Brain microvascular endothelial cell (primary cell): ENCODE measurements around the gene RBM15.

Experiments used
- DNase-seq: peaks from one replicate; pipeline ENCODE4 v3.0.0-alpha.2; 2020
- H3K27ac ChIP-seq: fragments of 250-450 bp; sonication (Bioruptor Pico); 2 replicates; pipeline ENCODE4 v1.5.1; 2020; ENCODE audit warnings: mild to moderate bottlenecking, moderate library complexity
- H3K27me3 ChIP-seq: fragments of 250-450 bp; sonication (Bioruptor Pico); replicated peaks from 2 replicates; pipeline ENCODE4 v1.5.1; 2020; ENCODE audit warnings: mild to moderate bottlenecking
- H3K36me3 ChIP-seq: fragments of 250-450 bp; sonication (Bioruptor Pico); replicated peaks from 2 replicates; pipeline ENCODE4 v1.5.1; 2020; ENCODE audit warnings: mild to moderate bottlenecking
- H3K4me3 ChIP-seq: 2 replicates; pipeline ENCODE4 v1.5.1; 2011; ENCODE audit warnings: low read depth, mild to moderate bottlenecking, control low read depth, low read length, moderate library complexity
- in situ Hi-C: cut with HindIII; loops from 2 replicates; pipeline ENCODE4 v1.10.0; 2017; ENCODE audit warnings: low sequenced_read_pairs, low pct_ligation_motif_present
- TF ChIP-seq, protein P1 (sequence below): IDR thresholded peaks from 2 replicates; pipeline ENCODE4 v1.5.1; 2011; ENCODE audit warnings: low read depth, mild to moderate bottlenecking, moderate library complexity, low read length, control low read depth, inconsistent platforms; ENCODE audit errors: missing control alignments

The RBM15 gene

DNA sequence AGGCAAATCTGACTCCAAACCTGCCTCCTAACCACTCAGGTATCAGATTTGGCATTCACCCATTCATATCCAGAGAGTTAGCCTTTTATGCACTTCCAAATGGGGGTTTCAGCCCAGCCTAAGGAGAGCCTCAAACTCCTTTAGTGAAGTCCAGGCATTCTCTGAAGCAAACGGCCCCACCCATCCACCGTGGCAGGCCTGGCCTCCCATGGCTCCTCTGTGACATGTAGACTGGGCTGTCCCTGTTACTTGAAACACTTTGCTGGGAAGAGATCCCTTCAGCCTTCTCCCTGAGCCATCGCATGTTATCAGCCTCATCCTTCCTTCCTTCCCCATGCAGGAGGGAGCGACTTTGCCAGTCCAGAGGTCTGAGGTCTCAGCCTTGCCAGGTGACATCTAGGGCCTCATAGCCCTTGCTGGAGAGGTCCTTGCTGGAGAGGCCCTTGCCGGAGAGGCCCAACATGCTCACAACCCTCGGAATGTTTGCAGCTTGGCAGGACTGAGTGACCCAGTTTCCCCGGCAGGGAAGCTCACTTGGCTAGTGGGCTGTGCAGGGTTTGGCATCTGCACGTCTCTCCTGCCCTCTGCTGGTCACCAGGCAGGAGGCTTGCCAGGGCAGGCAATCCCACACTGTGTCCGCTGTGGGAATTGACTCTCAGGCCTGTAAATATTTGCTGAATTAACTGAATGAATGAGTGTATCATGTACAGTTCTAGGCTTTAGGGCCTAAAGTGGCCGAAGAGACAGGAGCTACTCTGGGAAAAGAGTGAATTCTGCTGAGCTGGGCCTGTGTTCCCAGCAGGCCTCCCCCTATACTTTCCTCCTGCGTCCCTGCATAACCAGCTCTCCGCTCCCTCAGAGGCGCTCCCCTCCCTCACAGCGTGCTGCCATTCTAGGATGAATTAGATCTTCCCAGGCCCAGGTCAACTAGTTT, 26.7 kb upstream of the RBM15 start:
- Histone ChIP-seq H3K27me3 (no peaks in the 10 kb centered on the region), H3K36me3 (no peaks in the 10 kb centered on the region), H3K27ac (no peak overlapping the region), H3K4me3 (no peak overlapping the region)
- DNase-seq, result peak; percentile 65
- in situ Hi-C loops, result loop anchor here (25.0 kb wide), 1 partner anchor 100 kb away; the partner anchor contains the start of gene KCNC4
- TF ChIP-seq, protein P1, sequence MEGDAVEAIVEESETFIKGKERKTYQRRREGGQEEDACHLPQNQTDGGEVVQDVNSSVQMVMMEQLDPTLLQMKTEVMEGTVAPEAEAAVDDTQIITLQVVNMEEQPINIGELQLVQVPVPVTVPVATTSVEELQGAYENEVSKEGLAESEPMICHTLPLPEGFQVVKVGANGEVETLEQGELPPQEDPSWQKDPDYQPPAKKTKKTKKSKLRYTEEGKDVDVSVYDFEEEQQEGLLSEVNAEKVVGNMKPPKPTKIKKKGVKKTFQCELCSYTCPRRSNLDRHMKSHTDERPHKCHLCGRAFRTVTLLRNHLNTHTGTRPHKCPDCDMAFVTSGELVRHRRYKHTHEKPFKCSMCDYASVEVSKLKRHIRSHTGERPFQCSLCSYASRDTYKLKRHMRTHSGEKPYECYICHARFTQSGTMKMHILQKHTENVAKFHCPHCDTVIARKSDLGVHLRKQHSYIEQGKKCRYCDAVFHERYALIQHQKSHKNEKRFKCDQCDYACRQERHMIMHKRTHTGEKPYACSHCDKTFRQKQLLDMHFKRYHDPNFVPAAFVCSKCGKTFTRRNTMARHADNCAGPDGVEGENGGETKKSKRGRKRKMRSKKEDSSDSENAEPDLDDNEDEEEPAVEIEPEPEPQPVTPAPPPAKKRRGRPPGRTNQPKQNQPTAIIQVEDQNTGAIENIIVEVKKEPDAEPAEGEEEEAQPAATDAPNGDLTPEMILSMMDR, result peak; percentile 99

DNA sequence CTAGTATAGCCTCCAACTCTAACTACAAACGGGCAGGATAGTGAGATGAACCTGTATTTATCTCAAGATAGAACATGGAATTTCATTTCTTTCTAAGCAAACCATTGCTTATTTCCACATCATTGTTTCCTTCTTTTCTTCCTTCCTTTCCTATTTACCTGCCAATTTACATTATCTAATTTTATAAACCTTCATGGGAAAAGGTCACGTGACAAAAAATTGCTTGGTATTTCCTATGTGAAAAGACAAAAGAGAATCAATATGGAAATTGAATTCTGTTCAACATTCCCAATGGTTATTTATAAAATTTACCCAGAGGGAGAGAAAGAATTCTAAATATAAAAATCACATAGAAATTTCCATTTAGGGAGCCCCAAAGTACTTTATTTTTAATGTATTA, 22.4 kb upstream of the RBM15 start:
- Histone ChIP-seq H3K4me3 (no peak overlapping the region), H3K27me3 (no peaks in the 10 kb centered on the region), H3K27ac (no peak overlapping the region), H3K36me3 (no peaks in the 10 kb centered on the region)
- TF ChIP-seq, protein P1, result no peak
- in situ Hi-C loops, result loop anchor here (25.0 kb wide), 1 partner anchor 104 kb away; the partner anchor contains the start of gene KCNC4
- DNase-seq, result no peak

DNA sequence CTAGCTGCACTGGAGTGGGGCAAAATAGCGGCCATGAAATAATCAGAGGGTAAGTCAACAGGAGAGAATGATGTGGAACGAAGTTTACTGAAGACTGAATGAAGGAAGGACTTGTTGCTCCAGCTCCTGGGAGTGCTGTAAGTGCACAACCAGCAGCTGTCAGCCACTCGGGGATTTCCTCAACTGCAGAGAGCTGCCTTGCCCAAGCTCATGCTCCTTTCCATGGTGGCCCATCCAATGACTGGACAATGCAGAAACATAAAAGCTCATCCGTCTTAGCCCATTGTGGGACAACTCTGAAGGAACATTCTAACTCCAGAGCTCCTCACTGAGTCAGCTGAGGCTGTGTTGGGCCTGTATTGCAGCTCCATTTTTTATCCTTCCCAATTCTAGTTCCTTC, 21.1 kb upstream of the RBM15 start:
- Histone ChIP-seq H3K36me3 (no peaks in the 10 kb centered on the region), H3K27ac (no peak overlapping the region), H3K4me3 (no peak overlapping the region), H3K27me3 (no peaks in the 10 kb centered on the region)
- TF ChIP-seq, protein P1, result no peak
- DNase-seq, result no peak
- in situ Hi-C loops, result loop anchor here (25.0 kb wide), 1 partner anchor 106 kb away; the partner anchor contains the start of gene KCNC4

DNA sequence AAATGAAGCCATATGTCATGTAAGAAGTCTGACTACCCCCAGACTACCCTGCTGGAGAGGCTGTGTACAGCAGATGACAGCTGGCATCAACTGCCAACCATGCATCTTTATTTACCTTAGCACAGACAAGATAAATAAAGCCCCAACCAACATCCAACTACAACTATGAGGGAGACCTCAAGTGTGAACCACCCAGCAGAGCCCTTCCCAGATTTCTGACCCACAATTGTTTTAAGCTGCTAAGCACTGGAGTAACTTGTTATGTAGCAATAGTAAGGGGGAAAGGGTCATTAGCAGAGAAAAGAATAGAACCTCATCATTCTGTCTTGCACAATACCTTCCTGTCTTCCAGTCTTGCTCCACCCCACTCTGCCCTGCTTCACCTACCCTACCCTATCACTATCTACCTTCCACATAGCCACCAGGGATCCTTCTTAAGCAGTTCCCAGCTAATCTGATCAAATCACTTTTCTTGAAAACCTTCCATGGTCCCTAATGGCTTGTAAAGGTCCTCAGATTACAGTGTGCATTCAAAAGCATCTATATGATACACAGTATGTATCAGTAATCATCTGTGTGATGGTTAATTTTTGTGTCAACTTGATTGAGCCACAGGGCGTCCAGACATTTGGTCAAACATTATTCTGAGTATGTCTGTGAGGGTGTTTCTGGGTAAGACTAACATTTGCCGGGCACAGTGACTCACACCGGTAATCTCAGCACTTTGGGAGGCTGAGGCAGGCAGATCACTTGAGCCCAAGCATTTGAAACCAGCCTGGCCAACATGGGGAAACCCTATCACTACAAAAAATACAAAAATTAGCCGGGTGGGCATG, 19.6 kb upstream of the RBM15 start:
- Histone ChIP-seq H3K27ac (no peak overlapping the region), H3K27me3 (no peaks in the 10 kb centered on the region), H3K4me3 (no peak overlapping the region), H3K36me3 (no peaks in the 10 kb centered on the region)
- TF ChIP-seq, protein P1, result no peak
- no peak for DNase-seq
- in situ Hi-C loops, result loop anchor here (25.0 kb wide), 1 partner anchor 107 kb away; the partner anchor contains the start of gene KCNC4

DNA sequence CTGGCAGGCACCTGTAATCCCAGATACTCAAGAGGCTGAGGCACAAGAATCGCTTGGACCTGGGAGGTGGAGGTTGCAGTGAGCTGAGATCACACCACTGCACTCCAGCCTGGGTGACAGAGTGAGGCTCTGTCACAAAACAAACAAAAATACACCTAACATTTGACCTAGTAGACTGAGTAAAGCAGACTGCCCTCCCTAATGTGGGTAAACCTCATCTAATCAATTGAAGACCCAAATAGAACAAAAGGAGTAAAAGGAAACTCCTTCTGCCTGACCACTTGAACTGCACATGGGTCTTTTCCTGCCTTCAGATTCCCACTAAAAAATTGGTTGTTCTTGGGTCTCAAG, 19.0 kb upstream of the RBM15 start:
- H3K36me3 ChIP-seq, result no peaks in the 10 kb centered on the region
- TF ChIP-seq, protein P1, result no peak
- DNase-seq, result no peak
- in situ Hi-C loops, result loop anchor here (25.0 kb wide), 1 partner anchor 108 kb away; the partner anchor contains the start of gene KCNC4
- H3K4me3 ChIP-seq, result no peak overlapping the region
- no peaks in the 10 kb centered on the region for H3K27me3 ChIP-seq
- H3K27ac ChIP-seq, result no peak overlapping the region
